Effector memory CD4-positive, alpha-beta T cell (primary cell): ENCODE measurements around the gene AACS.

ENCODE experiments used
- DNase-seq, 3 donors: peaks; one replicate each; pipeline ENCODE4 v3.0.0-alpha.2; 2020
- H3K27ac ChIP-seq: 2 replicates; pipeline ENCODE4 v1.7.0; 2013; ENCODE audit warnings: mild to moderate bottlenecking, low read length, moderate library complexity; ENCODE audit not compliant: insufficient read depth, poor library complexity, severe bottlenecking
- H3K27me3 ChIP-seq: replicated peaks from 2 replicates; pipeline ENCODE4 v1.7.0; 2013; ENCODE audit warnings: mild to moderate bottlenecking, low read length; ENCODE audit not compliant: insufficient read depth, control insufficient read depth, poor library complexity, severe bottlenecking
- H3K36me3 ChIP-seq: 2 replicates; pipeline ENCODE4 v1.7.0; 2013; ENCODE audit warnings: mild to moderate bottlenecking, low read length, moderate library complexity; ENCODE audit not compliant: control insufficient read depth, insufficient read depth
- H3K4me1 ChIP-seq: 2 replicates; pipeline ENCODE4 v1.7.0; 2013; ENCODE audit warnings: low read length, mild to moderate bottlenecking; ENCODE audit not compliant: control insufficient read depth, insufficient read depth, poor library complexity, severe bottlenecking
- H3K4me3 ChIP-seq: 2 replicates; pipeline ENCODE4 v1.7.0; 2013; ENCODE audit warnings: low read length, low read depth, mild to moderate bottlenecking; ENCODE audit not compliant: insufficient read depth, poor library complexity, severe bottlenecking
- H3K9me3 ChIP-seq: 2 replicates; pipeline ENCODE4 v1.7.0; 2013; ENCODE audit warnings: mild to moderate bottlenecking, low read length, moderate library complexity; ENCODE audit not compliant: control insufficient read depth

The AACS gene

GRCh38 chr12:125143491-125143890 is 78.3 kb downstream of the AACS start:
- Histone ChIP-seq H3K9me3 (no peaks in the 10 kb centered on the region), H3K36me3 (no peaks in the 10 kb centered on the region), H3K27ac (no peak overlapping the region), H3K4me1 (no peaks in the 10 kb centered on the region), H3K4me3 (no peak overlapping the region), H3K27me3 (no peaks in the 10 kb centered on the region)
- no peak for DNase-seq

- no peak overlapping the region for H3K4me3 ChIP-seq
- no peak overlapping the region for H3K27ac ChIP-seq
- H3K36me3 ChIP-seq = no peaks in the 10 kb centered on the region
- no peak for DNase-seq
- H3K4me1 ChIP-seq = no peaks in the 10 kb centered on the region
- H3K27me3 ChIP-seq = no peaks in the 10 kb centered on the region
- no peaks in the 10 kb centered on the region for H3K9me3 ChIP-seq
These were observed 80.0 kb downstream of the AACS start for GRCh38 chr12:125145196-125145595.

- Histone ChIP-seq H3K4me1 (no peaks in the 10 kb centered on the region), H3K27ac (no peak overlapping the region), H3K9me3 (no peaks in the 10 kb centered on the region), H3K4me3 (no peak overlapping the region), H3K27me3 (no peaks in the 10 kb centered on the region), H3K36me3 (no peaks in the 10 kb centered on the region)
- no peak for DNase-seq
These were observed 83.1 kb downstream of the AACS start for GRCh38 chr12:125148316-125148715.

- Histone ChIP-seq H3K27me3 (no peaks in the 10 kb centered on the region), H3K36me3 (no peaks in the 10 kb centered on the region), H3K4me3 (no peak overlapping the region), H3K27ac (no peak overlapping the region), H3K4me1 (no peaks in the 10 kb centered on the region), H3K9me3 (no peaks in the 10 kb centered on the region)
- no peak for DNase-seq
These were observed 84.2 kb downstream of the AACS start for GRCh38 chr12:125149160-125150108.

GRCh38 chr12:125151284-125151683 is 86.0 kb downstream of the AACS start:
- H3K4me1 ChIP-seq = no peaks in the 10 kb centered on the region
- no peak for DNase-seq
- H3K27ac ChIP-seq = no peak overlapping the region
- no peaks in the 10 kb centered on the region for H3K9me3 ChIP-seq
- H3K27me3 ChIP-seq = no peaks in the 10 kb centered on the region
- no peaks in the 10 kb centered on the region for H3K36me3 ChIP-seq
- no peak overlapping the region for H3K4me3 ChIP-seq

- no peak for DNase-seq
- Histone ChIP-seq H3K4me1 (no peaks in the 10 kb centered on the region), H3K9me3 (no peaks in the 10 kb centered on the region), H3K27me3 (no peaks in the 10 kb centered on the region), H3K4me3 (no peak overlapping the region), H3K36me3 (no peaks in the 10 kb centered on the region), H3K27ac (no peak overlapping the region)
These were observed 87.2 kb downstream of the AACS start for GRCh38 chr12:125152463-125152862.

GRCh38 chr12:125155366-125155765 is 90.1 kb downstream of the AACS start:
- Histone ChIP-seq H3K27me3 (no peaks in the 10 kb centered on the region), H3K4me1 (no peaks in the 10 kb centered on the region), H3K36me3 (no peaks in the 10 kb centered on the region), H3K9me3 (no peaks in the 10 kb centered on the region), H3K4me3 (no peak overlapping the region), H3K27ac (no peak overlapping the region)
- no peak for DNase-seq

- Histone ChIP-seq H3K9me3 (no peaks in the 10 kb centered on the region), H3K4me3 (no peak overlapping the region), H3K27me3 (no peaks in the 10 kb centered on the region), H3K27ac (no peak overlapping the region), H3K36me3 (no peaks in the 10 kb centered on the region), H3K4me1 (no peaks in the 10 kb centered on the region)
- no peak for DNase-seq
These were observed 91.9 kb downstream of the AACS start for GRCh38 chr12:125157177-125157576.

GRCh38 chr12:125159702-125160101 is 94.5 kb downstream of the AACS start:
- Histone ChIP-seq H3K4me1 (no peaks in the 10 kb centered on the region), H3K36me3 (no peaks in the 10 kb centered on the region), H3K27ac (no peak overlapping the region), H3K4me3 (no peak overlapping the region), H3K9me3 (no peaks in the 10 kb centered on the region), H3K27me3 (no peaks in the 10 kb centered on the region)
- no peak for DNase-seq

GRCh38 chr12:125160281-125160955 is 95.2 kb downstream of the AACS start:
- no peak for DNase-seq
- no peaks in the 10 kb centered on the region for H3K36me3 ChIP-seq

More at GRCh38 chr12:125160281-125160955, 95.2 kb downstream of the AACS start:
- Histone ChIP-seq H3K4me1 (no peaks in the 10 kb centered on the region), H3K9me3 (no peaks in the 10 kb centered on the region), H3K27me3 (no peaks in the 10 kb centered on the region), H3K27ac (no peak overlapping the region), H3K4me3 (no peak overlapping the region)
